BLaER1 treated with 17β-estradiol and CSF1 and Interleukin-3, amounts not matched to agents 10 nM and 100 nM (cell line): ENCODE measurements around the gene C1D.
"Not testable (repeated sequence)": the region's sequence is repeated elsewhere in the genome, so short reads cannot be mapped to it uniquely, and the experiment has no call there.

Source experiments
- H3K27ac ChIP-seq, 11 experiments: shearing (Covaris generic); formaldehyde crosslinking; 2 replicates each; pipeline ENCODE4 v1.8.1; 2022
- H3K27me3 ChIP-seq, 11 experiments: shearing (Covaris generic); formaldehyde crosslinking; 2 replicates each; pipeline ENCODE4 v1.8.1; 2022
- H3K36me3 ChIP-seq, 11 experiments: shearing (Covaris generic); formaldehyde crosslinking; 2 replicates each; pipeline ENCODE4 v1.8.1; 2022
- H3K4me1 ChIP-seq, 10 experiments: shearing (Covaris generic); formaldehyde crosslinking; 2 replicates each; pipeline ENCODE4 v1.8.1; 2022
- H3K4me2 ChIP-seq, 11 experiments: shearing (Covaris generic); formaldehyde crosslinking; 2 replicates each; pipeline ENCODE4 v1.8.1; 2022
- H3K4me3 ChIP-seq, 10 experiments: shearing (Covaris generic); formaldehyde crosslinking; 2 replicates each; pipeline ENCODE4 v1.8.1; 2022
- H3K9ac ChIP-seq, 11 experiments: shearing (Covaris generic); formaldehyde crosslinking; 2 replicates each; pipeline ENCODE4 v1.8.1; 2022
- H3K9me3 ChIP-seq, 11 experiments: shearing (Covaris generic); formaldehyde crosslinking; replicated peaks in 1 of 11; 2 replicates each; pipeline ENCODE4 v1.8.1; 2022
- H4K20me1 ChIP-seq, 11 experiments: shearing (Covaris generic); formaldehyde crosslinking; 2 replicates each; pipeline ENCODE4 v1.8.1; 2022
- Cebpa-rat ChIP-seq, 11 experiments: shearing (Covaris generic); IDR thresholded peaks; 2 replicates each; pipeline ENCODE4 v1.8.1; 2022

C1D gene

GRCh38 chr2:68074050-68074449 lies 11.2 kb upstream of the C1D start:
- Histone ChIP-seq H3K27ac (no peak overlapping the region), H4K20me1 (no peaks in the 10 kb centered on the region), H3K4me1 (no peaks in the 10 kb centered on the region), H3K27me3 (no peaks in the 10 kb centered on the region), H3K9ac (no peak overlapping the region), H3K36me3 (no peaks in the 10 kb centered on the region), H3K4me3 (no peak overlapping the region), H3K9me3 (0 out of 22 replicates have a peak, but pooled peaks cover 0 to 4% (median 0%) of the 10 kb centered on the region in 11 experiments), H3K4me2 (no peak overlapping the region)
- TF ChIP-seq Cebpa-rat (IDR thresholded peaks at IDR 0.05), result no peak

GRCh38 chr2:68063797-68064646 lies 1.2 kb upstream of the C1D start:
- not testable (repeated sequence) for H3K27ac ChIP-seq, H3K4me3 ChIP-seq

GRCh38 chr2:68060652-68061051 lies 2.2 kb downstream of the C1D start:
- Histone ChIP-seq H3K4me2 (peak overlapping the region in 9 of 11 experiments; percentile 68 to 92 (median 89); a peak in 11 of 22 replicates), H3K4me1 (peaks cover 8 to 50% (median 16%) of the 10 kb centered on the region in 10 experiments), H3K4me3 (no peak overlapping the region), H3K27me3 (no peaks in the 10 kb centered on the region), H3K9ac (no peak overlapping the region; a peak in 1 of 22 replicates), H3K27ac (no peak overlapping the region), H4K20me1 (peaks cover 27 to 55% (median 42%) of the 10 kb centered on the region in 11 experiments; a peak in 21 of 22 replicates), H3K36me3 (peaks cover 0 to 12% (median 3%) of the 10 kb centered on the region in 11 experiments; a peak in 2 of 22 replicates), H3K9me3 (no peaks in the 10 kb centered on the region)
- no peak for TF ChIP-seq Cebpa-rat (IDR thresholded peaks at IDR 0.05)

More at GRCh38 chr2:68063797-68064646, 1.2 kb upstream of the C1D start:
- H3K4me1 ChIP-seq, result peaks cover 8 to 38% (median 16%) of the 10 kb centered on the region in 10 experiments
- not testable (repeated sequence) for H3K27me3 ChIP-seq, H3K9ac ChIP-seq, H3K9me3 ChIP-seq, H3K36me3 ChIP-seq
- peak overlapping the region in 9 of 11 experiments; percentile 62 to 92 (median 76); a peak in 11 of 22 replicates for H3K4me2 ChIP-seq
- peaks cover 3 to 21% (median 9%) of the 10 kb centered on the region in 11 experiments; a peak in 17 of 22 replicates for H4K20me1 ChIP-seq

- H3K27me3 ChIP-seq, result no peaks in the 10 kb centered on the region
- H3K4me1 ChIP-seq, result peaks cover 8 to 50% (median 16%) of the 10 kb centered on the region in 10 experiments
- H3K27ac ChIP-seq, result no peak overlapping the region
- H4K20me1 ChIP-seq, result peaks cover 31 to 62% (median 47%) of the 10 kb centered on the region in 11 experiments; a peak in 21 of 22 replicates
- H3K36me3 ChIP-seq, result peaks cover 0 to 12% (median 3%) of the 10 kb centered on the region in 11 experiments; a peak in 2 of 22 replicates
- no peaks in the 10 kb centered on the region for H3K9me3 ChIP-seq
- TF ChIP-seq Cebpa-rat (IDR thresholded peaks at IDR 0.05), result no peak
- no peak overlapping the region for H3K4me3 ChIP-seq
- no peak overlapping the region for H3K9ac ChIP-seq
- H3K4me2 ChIP-seq, result peak overlapping the region in 4 of 11 experiments; percentile 5 to 42 (median 22); a peak in 6 of 22 replicates
These were observed 2.8 kb downstream of the C1D start for GRCh38 chr2:68059784-68060525.

GRCh38 chr2:68057658-68058396 lies 5.0 kb downstream of the C1D start:
- Histone ChIP-seq H3K36me3 (peaks cover 0 to 23% (median 11%) of the 10 kb centered on the region in 11 experiments; a peak in 10 of 22 replicates), H4K20me1 (peaks cover 50 to 83% (median 68%) of the 10 kb centered on the region in 11 experiments), H3K4me1 (peaks cover 8 to 42% (median 14%) of the 10 kb centered on the region in 10 experiments; a peak in 19 of 20 replicates), H3K9ac (0 out of 22 replicates have a peak overlapping the region, but pooled peaks of 1 of the 11 experiments have one; percentile 6), H3K4me3 (no peak overlapping the region), H3K27ac (no peak overlapping the region), H3K27me3 (no peaks in the 10 kb centered on the region), H3K4me2 (peak overlapping the region in 1 of 11 experiments; percentile 28; a peak in 1 of 22 replicates), H3K9me3 (no peaks in the 10 kb centered on the region)
- no peak for TF ChIP-seq Cebpa-rat (IDR thresholded peaks at IDR 0.05)

- peaks cover 0 to 4% (median 0%) of the 10 kb centered on the region in 10 experiments; a peak in 3 of 20 replicates for H3K4me1 ChIP-seq
- peaks cover 48 to 100% (median 94%) of the 10 kb centered on the region in 11 experiments for H4K20me1 ChIP-seq
- H3K9me3 ChIP-seq, result no peaks in the 10 kb centered on the region
- no peak overlapping the region for H3K9ac ChIP-seq
- no peak overlapping the region for H3K4me2 ChIP-seq
- no peak overlapping the region for H3K27ac ChIP-seq
- no peak overlapping the region for H3K4me3 ChIP-seq
- H3K36me3 ChIP-seq, result peaks cover 3 to 26% (median 13%) of the 10 kb centered on the region in 11 experiments; a peak in 11 of 22 replicates
- TF ChIP-seq Cebpa-rat (IDR thresholded peaks at IDR 0.05), result no peak
- no peaks in the 10 kb centered on the region for H3K27me3 ChIP-seq
These were observed 9.9 kb downstream of the C1D start for GRCh38 chr2:68052717-68053422.

- TF ChIP-seq Cebpa-rat (IDR thresholded peaks at IDR 0.05), result no peak
- no peaks in the 10 kb centered on the region for H3K27me3 ChIP-seq
- peaks cover 12 to 45% (median 26%) of the 10 kb centered on the region in 11 experiments; a peak in 17 of 22 replicates for H3K36me3 ChIP-seq
- no peaks in the 10 kb centered on the region for H3K9me3 ChIP-seq
- peaks cover 43 to 90% (median 71%) of the 10 kb centered on the region in 11 experiments; a peak in 21 of 22 replicates for H4K20me1 ChIP-seq
- no peak overlapping the region for H3K4me2 ChIP-seq
- 0 out of 20 replicates have a peak, but pooled peaks cover 0 to 4% (median 0%) of the 10 kb centered on the region in 10 experiments for H3K4me1 ChIP-seq
- no peak overlapping the region for H3K4me3 ChIP-seq
- no peak overlapping the region for H3K9ac ChIP-seq
- H3K27ac ChIP-seq, result no peak overlapping the region
These were observed 12.5 kb downstream of the C1D start for GRCh38 chr2:68050353-68050752.
